ENCODE results near the gene SLC25A52.
"Not testable (repeated sequence)": the region's sequence is repeated elsewhere in the genome, so short reads cannot be mapped to it uniquely, and the experiment has no call there.

Gene SLC25A52

GRCh38 chr18:31773774-31774476 lies 13.2 kb upstream of the SLC25A52 start:
- no peak for TF ChIP-seq ZFX (IDR thresholded peaks at IDR 0.05; ENCODE audit: borderline replicate concordance)
- TF ChIP-seq, protein P1, sequence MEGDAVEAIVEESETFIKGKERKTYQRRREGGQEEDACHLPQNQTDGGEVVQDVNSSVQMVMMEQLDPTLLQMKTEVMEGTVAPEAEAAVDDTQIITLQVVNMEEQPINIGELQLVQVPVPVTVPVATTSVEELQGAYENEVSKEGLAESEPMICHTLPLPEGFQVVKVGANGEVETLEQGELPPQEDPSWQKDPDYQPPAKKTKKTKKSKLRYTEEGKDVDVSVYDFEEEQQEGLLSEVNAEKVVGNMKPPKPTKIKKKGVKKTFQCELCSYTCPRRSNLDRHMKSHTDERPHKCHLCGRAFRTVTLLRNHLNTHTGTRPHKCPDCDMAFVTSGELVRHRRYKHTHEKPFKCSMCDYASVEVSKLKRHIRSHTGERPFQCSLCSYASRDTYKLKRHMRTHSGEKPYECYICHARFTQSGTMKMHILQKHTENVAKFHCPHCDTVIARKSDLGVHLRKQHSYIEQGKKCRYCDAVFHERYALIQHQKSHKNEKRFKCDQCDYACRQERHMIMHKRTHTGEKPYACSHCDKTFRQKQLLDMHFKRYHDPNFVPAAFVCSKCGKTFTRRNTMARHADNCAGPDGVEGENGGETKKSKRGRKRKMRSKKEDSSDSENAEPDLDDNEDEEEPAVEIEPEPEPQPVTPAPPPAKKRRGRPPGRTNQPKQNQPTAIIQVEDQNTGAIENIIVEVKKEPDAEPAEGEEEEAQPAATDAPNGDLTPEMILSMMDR (IDR thresholded peaks at IDR 0.05), result no peak

DNA sequence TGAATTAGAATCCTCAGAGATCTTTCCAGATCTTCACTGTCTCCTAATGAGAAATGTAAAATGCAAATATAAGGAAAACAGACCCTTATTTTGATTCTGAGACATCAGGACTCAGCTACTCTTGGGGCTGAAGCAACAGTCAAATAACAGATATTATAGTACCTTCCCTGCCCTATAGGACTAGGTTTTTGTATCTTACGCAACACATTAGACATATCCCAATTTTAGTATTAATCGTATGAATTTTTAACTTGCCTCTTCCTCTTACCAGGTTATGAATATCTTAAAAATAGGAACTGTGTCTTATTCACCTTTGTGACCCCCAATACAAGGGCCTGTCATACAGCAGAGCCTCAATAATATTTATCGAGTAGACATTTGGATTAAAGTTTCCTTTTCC lies 12.0 kb upstream of the SLC25A52 start:
- H3K27ac ChIP-seq, result no peak overlapping the region
- no peak for TF ChIP-seq ZFX (IDR thresholded peaks at IDR 0.05; ENCODE audit: borderline replicate concordance)
- TF ChIP-seq, protein P1 (IDR thresholded peaks at IDR 0.05), result no peak

More at GRCh38 chr18:31773774-31774476, 13.2 kb upstream of the SLC25A52 start:
- no peak overlapping the region for H3K27ac ChIP-seq

DNA sequence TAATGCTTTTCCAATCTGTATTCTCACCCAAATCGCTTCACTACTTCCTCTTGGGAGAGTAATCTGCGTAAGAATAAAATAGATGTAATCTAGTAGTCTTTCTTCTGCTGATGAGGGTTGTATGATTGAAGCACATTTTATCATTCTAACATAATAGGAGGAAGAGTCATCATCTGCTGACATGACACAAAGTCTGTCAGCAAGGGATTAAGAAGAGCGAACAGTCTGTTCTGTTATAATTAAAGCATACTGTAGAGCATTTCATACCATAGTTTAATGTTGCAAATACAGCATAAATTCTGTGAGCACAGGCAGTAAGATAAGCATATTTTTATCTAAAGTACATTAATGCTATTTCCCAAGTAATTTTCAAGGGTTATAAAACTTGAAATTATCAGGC lies 10.4 kb downstream of the SLC25A52 start:
- TF ChIP-seq ZFX (IDR thresholded peaks at IDR 0.05; ENCODE audit: borderline replicate concordance), result no peak
- TF ChIP-seq, protein P1 (IDR thresholded peaks at IDR 0.05), result no peak

GRCh38 chr18:31746396-31746795 lies 14.3 kb downstream of the SLC25A52 start:
- no peak for TF ChIP-seq ZFX (IDR thresholded peaks at IDR 0.05; ENCODE audit: borderline replicate concordance)
- H3K27ac ChIP-seq, result no peak overlapping the region

More for the DNA sequence above, 10.4 kb downstream of the SLC25A52 start:
- no peak overlapping the region for H3K27ac ChIP-seq

DNA sequence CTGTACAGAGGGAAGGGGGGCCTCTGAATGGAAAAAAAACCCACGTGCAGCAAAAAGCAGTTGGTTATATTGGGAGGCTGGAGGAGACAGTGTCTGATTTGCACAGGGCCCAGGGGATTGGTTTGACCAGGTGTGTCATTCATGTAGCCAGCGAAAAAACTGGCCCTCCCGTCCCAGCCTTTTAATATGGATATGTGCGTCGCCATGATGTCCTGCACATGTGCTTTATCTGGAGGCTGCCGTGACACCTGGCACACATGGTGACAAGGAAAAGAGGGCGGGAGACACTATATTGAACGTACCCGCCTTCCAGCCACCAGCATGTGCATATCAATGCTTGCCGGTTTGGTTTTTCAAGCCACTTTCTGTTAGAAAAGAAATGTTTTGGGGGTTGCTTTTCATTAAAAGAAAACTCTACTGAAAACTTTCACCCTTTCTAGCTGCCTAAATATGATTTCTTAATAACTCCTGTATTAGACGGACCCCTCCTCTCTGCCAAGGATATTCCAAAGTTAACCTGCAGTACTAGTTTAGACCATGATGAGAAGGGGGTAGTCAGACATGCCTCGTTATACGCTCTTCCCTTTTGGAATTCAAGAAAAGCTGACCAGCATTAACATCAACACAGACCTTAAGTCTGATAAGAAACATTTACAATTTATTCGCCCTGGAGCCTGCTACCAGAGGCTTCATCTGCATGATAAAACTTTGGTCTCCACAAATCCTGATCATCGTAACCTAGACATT lies 16.2 kb downstream of the SLC25A52 start:
- no peak overlapping the region for H3K27ac ChIP-seq
- TF ChIP-seq, protein P1 (IDR thresholded peaks at IDR 0.05), result no peak
- TF ChIP-seq ZFX (IDR thresholded peaks at IDR 0.05; ENCODE audit: borderline replicate concordance), result no peak

GRCh38 chr18:31743600-31743999 lies 17.1 kb downstream of the SLC25A52 start:
- H3K27ac ChIP-seq, result not testable (repeated sequence)

DNA sequence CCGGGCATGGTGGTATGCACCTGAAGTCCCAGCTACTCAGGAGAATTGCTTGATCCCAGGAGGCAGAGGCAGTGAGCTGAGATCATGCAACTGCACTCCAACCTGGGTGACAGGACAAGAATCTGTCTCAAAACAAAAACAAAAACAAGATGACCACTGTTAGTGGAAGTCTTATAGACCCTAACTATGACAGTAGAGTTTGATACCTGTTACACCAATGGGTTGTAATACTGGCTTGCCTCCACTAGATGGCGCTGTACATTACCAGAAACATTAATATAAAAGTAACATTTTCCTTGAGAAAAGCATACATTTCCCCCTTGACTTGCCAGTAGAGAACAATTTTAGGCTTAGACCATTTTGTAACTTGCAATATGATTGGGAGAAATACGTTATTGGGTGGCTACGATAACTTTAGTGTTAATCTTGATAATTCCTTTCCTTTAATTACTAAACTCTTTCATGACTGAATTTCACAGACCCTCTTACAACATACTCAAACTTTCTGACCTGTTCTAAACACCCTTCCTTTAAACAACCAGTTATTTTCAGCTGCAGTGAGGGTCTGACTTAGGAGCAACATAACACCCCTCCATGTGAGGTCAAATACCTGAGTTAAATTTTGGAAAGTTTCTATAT lies 19.5 kb downstream of the SLC25A52 start:
- no peak overlapping the region for H3K27ac ChIP-seq
- TF ChIP-seq ZFX (IDR thresholded peaks at IDR 0.05; ENCODE audit: borderline replicate concordance), result no peak
- TF ChIP-seq, protein P1 (IDR thresholded peaks at IDR 0.05), result peak; percentile 86

DNA sequence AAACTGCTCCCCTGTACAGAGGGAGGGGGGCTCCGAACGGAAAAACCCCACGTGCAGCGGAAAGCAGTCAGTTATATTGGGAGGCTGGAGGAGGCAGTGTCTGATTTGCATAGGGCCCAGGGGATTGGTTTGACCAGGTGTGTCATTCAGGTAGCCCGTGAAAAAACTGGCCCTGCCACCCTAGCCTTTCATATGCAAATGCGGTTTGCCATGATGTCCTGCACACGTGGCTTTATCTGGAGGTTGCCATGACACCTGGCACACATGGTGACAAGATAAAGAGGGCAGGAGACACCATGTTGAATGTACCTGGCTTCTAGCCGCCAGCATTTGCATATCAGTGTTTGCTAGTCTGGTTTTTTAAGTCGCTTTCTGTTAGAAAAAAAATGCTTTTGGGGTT lies 20.5 kb downstream of the SLC25A52 start:
- no peak overlapping the region for H3K27ac ChIP-seq
- no peak for TF ChIP-seq ZFX (IDR thresholded peaks at IDR 0.05; ENCODE audit: borderline replicate concordance)
- TF ChIP-seq, protein P1 (IDR thresholded peaks at IDR 0.05), result no peak

All from 22Rv1 (cell line).